Measurements from ENCODE around the gene RFNG. TPM values are rescaled to one million over a fixed set of nuclear protein-coding genes. Genes with fewer than 3 reads are reported as not detected.

RFNG gene
- total RNA-seq, 1 donor from 2014 or later, result 40.2 TPM

DNA sequence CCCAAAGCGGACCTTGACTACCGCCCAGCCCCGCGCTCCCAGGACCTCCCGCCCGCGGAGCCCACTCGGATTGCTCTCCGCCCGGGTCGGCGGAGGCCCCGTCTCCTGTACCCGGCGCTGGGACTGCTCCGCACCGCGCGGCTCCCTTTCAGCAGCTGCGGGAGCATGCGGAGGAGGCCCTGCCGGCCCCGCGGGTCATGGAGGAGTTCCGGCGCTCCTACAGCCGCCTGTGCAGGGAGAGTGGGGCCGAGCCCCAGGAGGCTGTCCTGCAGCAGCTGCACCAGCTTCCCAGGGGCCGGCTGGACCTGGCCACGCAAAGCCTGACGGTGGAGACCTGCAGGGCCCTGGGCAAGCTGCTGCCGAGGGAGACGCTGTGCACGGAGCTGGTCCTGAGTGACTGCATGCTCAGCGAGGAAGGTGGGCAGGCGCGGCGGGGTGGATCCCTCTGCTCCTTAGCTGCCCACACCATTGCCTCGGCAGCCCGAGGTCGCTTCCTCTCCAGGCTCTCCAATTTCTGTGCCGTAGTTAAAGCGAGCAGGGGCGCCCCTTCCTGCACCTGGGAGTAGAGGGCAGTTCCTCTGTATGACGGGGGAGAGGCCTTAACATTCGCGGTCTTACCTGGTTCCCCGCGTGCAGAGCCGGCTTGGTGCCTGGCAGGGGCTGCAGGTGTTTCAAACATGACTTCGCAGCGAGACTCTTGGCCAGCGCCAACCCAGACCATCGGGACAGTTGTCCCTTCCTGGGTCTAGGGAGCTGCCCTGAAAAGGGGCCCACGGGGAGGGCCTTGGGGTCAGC is 28.0 kb downstream of the RFNG start:
- Histone ChIP-seq H3K4me2 (ENCODE audit: low read length) (peak overlapping the region; percentile 85), H3K9ac (ENCODE audit: low read length) (peak overlapping the region; percentile 49), H3K27ac (ENCODE audit: low read depth, low read length) (no peak overlapping the region), H3K4me3 (ENCODE audit: insufficient read depth, low read depth, low read length) (peak overlapping the region; percentile 54), H3K9me3 (ENCODE audit: insufficient read depth, low read depth, low read length) (no peaks in the 10 kb centered on the region), H3K79me2 (ENCODE audit: insufficient read depth, low read length) (peaks cover 15% of the 10 kb centered on the region), H3K4me1 (ENCODE audit: insufficient read depth, low read length) (peaks cover 23% of the 10 kb centered on the region), H3K27me3 (ENCODE audit: insufficient read depth, low read length) (no peaks in the 10 kb centered on the region), H3K36me3 (ENCODE audit: insufficient read depth, low read length) (no peaks in the 10 kb centered on the region), H4K20me1 (ENCODE audit: insufficient read depth, low read length) (peaks cover 27% of the 10 kb centered on the region), H2AFZ (ENCODE audit: low read depth, low read length) (peak overlapping the region; percentile 84)
- no peaks in the 10 kb centered on the region for H3K4me1 Mint-ChIP-seq (ENCODE audit: low read depth, unreplicated experiment)
- no peak for DNase-seq (ENCODE audit: low read depth)
- H3K4me3 Mint-ChIP-seq (ENCODE audit: unreplicated experiment), result peak overlapping the region; percentile 76
- no peak for FAIRE-seq
- no peaks in the 10 kb centered on the region for H3K9me3 Mint-ChIP-seq (ENCODE audit: unreplicated experiment)
- peaks cover 6% of the 10 kb centered on the region for H3K27me3 Mint-ChIP-seq (ENCODE audit: low read depth, unreplicated experiment)
- peaks cover 1% of the 10 kb centered on the region for H3K36me3 Mint-ChIP-seq (ENCODE audit: low read depth, unreplicated experiment)
- no peak overlapping the region for H3K27ac Mint-ChIP-seq (ENCODE audit: unreplicated experiment)
- TF ChIP-seq EZH2 (IDR thresholded peaks at IDR 0.05; ENCODE audit: insufficient read depth, low read length), result no peak
- TF ChIP-seq, protein P1, sequence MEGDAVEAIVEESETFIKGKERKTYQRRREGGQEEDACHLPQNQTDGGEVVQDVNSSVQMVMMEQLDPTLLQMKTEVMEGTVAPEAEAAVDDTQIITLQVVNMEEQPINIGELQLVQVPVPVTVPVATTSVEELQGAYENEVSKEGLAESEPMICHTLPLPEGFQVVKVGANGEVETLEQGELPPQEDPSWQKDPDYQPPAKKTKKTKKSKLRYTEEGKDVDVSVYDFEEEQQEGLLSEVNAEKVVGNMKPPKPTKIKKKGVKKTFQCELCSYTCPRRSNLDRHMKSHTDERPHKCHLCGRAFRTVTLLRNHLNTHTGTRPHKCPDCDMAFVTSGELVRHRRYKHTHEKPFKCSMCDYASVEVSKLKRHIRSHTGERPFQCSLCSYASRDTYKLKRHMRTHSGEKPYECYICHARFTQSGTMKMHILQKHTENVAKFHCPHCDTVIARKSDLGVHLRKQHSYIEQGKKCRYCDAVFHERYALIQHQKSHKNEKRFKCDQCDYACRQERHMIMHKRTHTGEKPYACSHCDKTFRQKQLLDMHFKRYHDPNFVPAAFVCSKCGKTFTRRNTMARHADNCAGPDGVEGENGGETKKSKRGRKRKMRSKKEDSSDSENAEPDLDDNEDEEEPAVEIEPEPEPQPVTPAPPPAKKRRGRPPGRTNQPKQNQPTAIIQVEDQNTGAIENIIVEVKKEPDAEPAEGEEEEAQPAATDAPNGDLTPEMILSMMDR (IDR thresholded peaks at IDR 0.05; ENCODE audit: insufficient read depth, low read depth, low read length), result no peak

DNA sequence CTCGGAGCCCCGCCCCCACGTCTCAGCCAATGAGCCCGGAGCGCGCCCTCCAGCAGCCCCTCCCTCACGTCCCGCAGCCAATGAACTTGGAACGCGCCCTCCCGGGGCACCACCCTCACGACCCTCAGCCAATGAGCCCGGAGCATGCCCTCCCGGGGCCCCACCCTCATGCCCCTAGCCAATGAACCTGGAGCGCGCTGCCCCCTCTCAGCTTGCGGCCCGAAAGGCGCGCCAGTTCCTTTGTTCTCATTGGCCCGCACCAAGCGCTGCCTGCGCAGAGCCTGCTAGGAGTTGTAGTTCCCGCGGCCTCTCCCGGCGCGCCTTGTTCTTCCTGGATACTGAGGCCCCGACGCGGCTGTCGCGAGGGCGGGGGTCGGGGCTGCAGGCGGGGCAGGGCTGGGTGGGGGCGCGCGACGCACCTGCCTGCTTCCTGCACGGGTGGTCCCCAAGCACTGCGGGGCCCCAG is 28.6 kb downstream of the RFNG start, which contains the start of gene LRRC45:
TSS of gene LRRC45 (plus strand) at position 325 of the 466 bp plus-strand sequence. CDS start 339 bp downstream, outside the sequence.
- peaks cover 23% of the 10 kb centered on the region for H3K4me1 ChIP-seq (ENCODE audit: insufficient read depth, low read length)
- peak within 1 kb of the TSS; percentile 87 for H3K9ac ChIP-seq (ENCODE audit: low read length)
- Mint-ChIP-seq H3K27me3 (ENCODE audit: low read depth, unreplicated experiment) (peaks cover 6% of the 10 kb centered on the region), H3K36me3 (ENCODE audit: low read depth, unreplicated experiment) (peaks cover 1% of the 10 kb centered on the region), H3K27ac (ENCODE audit: unreplicated experiment) (peak within 1 kb of the TSS; percentile 34), H3K9me3 (ENCODE audit: unreplicated experiment) (no peaks in the 10 kb centered on the region), H3K4me3 (ENCODE audit: unreplicated experiment) (peak within 1 kb of the TSS; percentile 86), H3K4me1 (ENCODE audit: low read depth, unreplicated experiment) (no peaks in the 10 kb centered on the region)
- no peak for TF ChIP-seq EZH2 (IDR thresholded peaks at IDR 0.05; ENCODE audit: insufficient read depth, low read length)
- TF ChIP-seq, protein P1 (IDR thresholded peaks at IDR 0.05; ENCODE audit: insufficient read depth, low read depth, low read length), result no peak
- peak within 1 kb of the TSS; percentile 99 for H3K4me2 ChIP-seq (ENCODE audit: low read length)
- H2AFZ ChIP-seq (ENCODE audit: low read depth, low read length), result peak within 1 kb of the TSS; percentile 84
- no peaks in the 10 kb centered on the region for H3K9me3 ChIP-seq (ENCODE audit: insufficient read depth, low read depth, low read length)
- H3K27me3 ChIP-seq (ENCODE audit: insufficient read depth, low read length), result no peaks in the 10 kb centered on the region
- H3K36me3 ChIP-seq (ENCODE audit: insufficient read depth, low read length), result no peaks in the 10 kb centered on the region
- DNase-seq (ENCODE audit: low read depth) (peak; percentile 98), FAIRE-seq (no peak)
- peak within 1 kb of the TSS; percentile 19 for H3K27ac ChIP-seq (ENCODE audit: low read depth, low read length)
- peak within 1 kb of the TSS; percentile 81 for H3K4me3 ChIP-seq (ENCODE audit: insufficient read depth, low read depth, low read length)
- peaks cover 27% of the 10 kb centered on the region for H4K20me1 ChIP-seq (ENCODE audit: insufficient read depth, low read length)
- H3K79me2 ChIP-seq (ENCODE audit: insufficient read depth, low read length), result peaks cover 15% of the 10 kb centered on the region
